ENCODE measurements around the gene MLXIPL. TPM values are rescaled to one million over a fixed set of nuclear protein-coding genes. Genes with fewer than 3 reads are reported as not detected.
"Not testable (repeated sequence)": the region's sequence is repeated elsewhere in the genome, so short reads cannot be mapped to it uniquely, and the experiment has no call there.

The MLXIPL gene
- total RNA-seq, 4 donors from 2014 or later: 7.7 to 56.2 (median 17.5) TPM

DNA sequence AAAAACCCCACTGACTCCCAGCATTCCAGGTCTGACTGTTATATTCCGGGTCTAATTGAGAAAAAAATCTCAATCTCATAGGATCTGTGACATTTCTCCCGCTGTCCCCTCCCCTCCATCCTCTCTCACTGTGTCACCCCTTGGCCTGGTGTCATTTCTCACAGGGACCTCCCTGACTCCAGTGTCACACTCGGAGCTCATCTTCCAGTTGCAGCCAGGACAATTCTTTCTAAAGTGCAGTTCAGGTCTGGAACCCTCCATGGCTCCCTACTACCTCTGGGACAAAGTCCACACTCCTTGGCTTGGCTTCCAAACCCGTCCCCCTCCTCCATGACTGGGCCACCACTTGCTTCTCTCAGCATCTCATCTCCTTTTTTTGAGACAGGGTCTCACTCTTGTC, 14.2 kb downstream of the MLXIPL start:
- Histone ChIP-seq H3K27ac (no peak overlapping the region), H3K4me1 (peaks cover 0 to 19% (median 3%) of the 10 kb centered on the region in 3 donors), H3K36me3 (no peaks in the 10 kb centered on the region), H3K9me3 (no peaks in the 10 kb centered on the region), H3K4me3 (no peak overlapping the region), H3K27me3 (peaks cover 73% of the 10 kb centered on the region)
- no peak for ATAC-seq
- WGBS, 2 donors (ENCODE audit: low coverage in 1 of 2): 71 to 78% methylated on average over 3 to 4 of the region's 4 CpGs
- TF ChIP-seq, protein P1, sequence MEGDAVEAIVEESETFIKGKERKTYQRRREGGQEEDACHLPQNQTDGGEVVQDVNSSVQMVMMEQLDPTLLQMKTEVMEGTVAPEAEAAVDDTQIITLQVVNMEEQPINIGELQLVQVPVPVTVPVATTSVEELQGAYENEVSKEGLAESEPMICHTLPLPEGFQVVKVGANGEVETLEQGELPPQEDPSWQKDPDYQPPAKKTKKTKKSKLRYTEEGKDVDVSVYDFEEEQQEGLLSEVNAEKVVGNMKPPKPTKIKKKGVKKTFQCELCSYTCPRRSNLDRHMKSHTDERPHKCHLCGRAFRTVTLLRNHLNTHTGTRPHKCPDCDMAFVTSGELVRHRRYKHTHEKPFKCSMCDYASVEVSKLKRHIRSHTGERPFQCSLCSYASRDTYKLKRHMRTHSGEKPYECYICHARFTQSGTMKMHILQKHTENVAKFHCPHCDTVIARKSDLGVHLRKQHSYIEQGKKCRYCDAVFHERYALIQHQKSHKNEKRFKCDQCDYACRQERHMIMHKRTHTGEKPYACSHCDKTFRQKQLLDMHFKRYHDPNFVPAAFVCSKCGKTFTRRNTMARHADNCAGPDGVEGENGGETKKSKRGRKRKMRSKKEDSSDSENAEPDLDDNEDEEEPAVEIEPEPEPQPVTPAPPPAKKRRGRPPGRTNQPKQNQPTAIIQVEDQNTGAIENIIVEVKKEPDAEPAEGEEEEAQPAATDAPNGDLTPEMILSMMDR (IDR thresholded peaks at IDR 0.05): no peak
- TF ChIP-seq EP300 (IDR thresholded peaks at IDR 0.05) (no peak), POLR2A (IDR thresholded peaks at IDR 0.05) (no peak), POLR2AphosphoS5 (IDR thresholded peaks at IDR 0.05) (no peak)

GRCh38 chr7:73607692-73607983, 16.7 kb downstream of the MLXIPL start:
- peaks cover 0 to 11% (median 3%) of the 10 kb centered on the region in 3 donors for H3K4me1 ChIP-seq
- not testable (repeated sequence) for ATAC-seq, H3K27ac ChIP-seq

DNA sequence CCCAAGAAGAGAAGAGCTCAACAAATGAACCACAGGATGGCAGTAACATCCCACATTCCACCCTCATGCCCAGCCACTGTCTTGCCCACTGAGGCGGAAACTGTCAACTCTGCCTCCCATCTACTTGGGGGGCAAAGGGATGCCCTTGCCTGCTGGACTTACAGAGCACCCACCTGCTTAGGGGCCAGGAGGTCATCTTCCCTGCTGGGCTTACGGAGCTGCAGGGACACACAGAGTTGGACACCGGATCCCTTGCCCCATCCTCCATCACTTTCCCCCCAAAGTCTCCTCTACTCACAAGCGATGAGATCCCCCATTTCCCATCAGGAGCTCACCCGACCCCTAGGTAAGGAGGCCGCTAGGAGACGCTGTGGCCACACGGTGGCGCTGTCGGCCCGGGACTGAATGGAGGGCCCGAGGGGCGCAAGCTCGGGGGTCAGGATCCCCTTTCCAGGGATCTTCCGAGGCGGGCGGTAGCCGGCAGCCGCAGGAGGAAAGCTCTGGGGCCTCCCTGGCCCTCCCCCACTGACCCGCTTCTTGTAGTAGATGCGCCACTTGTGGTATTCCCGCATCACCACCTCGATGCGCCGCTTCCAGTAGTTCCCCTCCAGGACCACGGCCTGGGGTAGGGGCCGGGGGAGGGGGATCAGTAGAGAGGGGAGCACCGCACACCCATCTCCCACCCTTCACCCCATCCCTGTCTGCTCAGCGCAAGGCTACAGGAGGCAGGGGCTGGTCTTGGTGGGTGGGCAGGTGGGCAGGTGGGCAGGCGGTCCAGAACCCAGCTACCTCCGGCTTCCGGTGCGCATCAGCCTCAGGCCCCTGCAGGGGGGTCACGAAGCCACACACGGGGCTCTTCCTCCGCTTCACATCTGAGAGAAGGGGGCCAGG, 17.3 kb downstream of the MLXIPL start:
- peaks cover 56% of the 10 kb centered on the region for H3K27me3 ChIP-seq
- no peaks in the 10 kb centered on the region for H3K9me3 ChIP-seq
- no peak overlapping the region for H3K27ac ChIP-seq
- ATAC-seq: peak; percentile 65
- no peaks in the 10 kb centered on the region for H3K36me3 ChIP-seq
- 3 to 7% methylated on average over 6 to 11 of the region's 36 CpGs for WGBS, 2 donors (ENCODE audit: low coverage in 1 of 2)
- peaks cover 0 to 10% (median 3%) of the 10 kb centered on the region in 3 donors for H3K4me1 ChIP-seq
- TF ChIP-seq, protein P1 (IDR thresholded peaks at IDR 0.05): peak in 3 of 4 experiments; percentile 87 to 97 (median 88)
- TF ChIP-seq EP300 (IDR thresholded peaks at IDR 0.05): no peak
- H3K4me3 ChIP-seq: no peak overlapping the region

More at GRCh38 chr7:73607692-73607983, 16.7 kb downstream of the MLXIPL start:
- 39 to 48% methylated on average over 4 of the region's 5 CpGs for WGBS, 2 donors (ENCODE audit: low coverage in 1 of 2)
- H3K9me3 ChIP-seq, H3K36me3 ChIP-seq, H3K4me3 ChIP-seq: not testable (repeated sequence)
- H3K27me3 ChIP-seq: peaks cover 57% of the 10 kb centered on the region

GRCh38 chr7:73605601-73606220, 18.6 kb downstream of the MLXIPL start:
- no peaks in the 10 kb centered on the region for H3K9me3 ChIP-seq
- H3K27me3 ChIP-seq: peaks cover 50% of the 10 kb centered on the region
- TF ChIP-seq POLR2AphosphoS5 (IDR thresholded peaks at IDR 0.05) (no peak), POLR2A (IDR thresholded peaks at IDR 0.05) (no peak), EP300 (IDR thresholded peaks at IDR 0.05) (no peak)
- TF ChIP-seq, protein P1 (IDR thresholded peaks at IDR 0.05): no peak
- peaks cover 0 to 10% (median 3%) of the 10 kb centered on the region in 3 donors for H3K4me1 ChIP-seq
- H3K4me3 ChIP-seq: no peak overlapping the region
- no peak for ATAC-seq
- WGBS, 2 donors (ENCODE audit: low coverage in 1 of 2): 100% methylated on average over 3 of the region's 23 CpGs; no CpG with 5 or more reads in 1 of the 2 donors
- no peaks in the 10 kb centered on the region for H3K36me3 ChIP-seq
- H3K27ac ChIP-seq: no peak overlapping the region

GRCh38 chr7:73602721-73603651, 21.3 kb downstream of the MLXIPL start:
- Histone ChIP-seq H3K27ac (no peak overlapping the region), H3K4me1 (peaks cover 0 to 10% (median 3%) of the 10 kb centered on the region in 3 donors), H3K36me3 (no peaks in the 10 kb centered on the region), H3K9me3 (no peaks in the 10 kb centered on the region), H3K27me3 (peaks cover 45% of the 10 kb centered on the region), H3K4me3 (no peak overlapping the region)
- TF ChIP-seq POLR2AphosphoS5 (IDR thresholded peaks at IDR 0.05): no peak
- TF ChIP-seq, protein P1 (IDR thresholded peaks at IDR 0.05): no peak
- TF ChIP-seq EP300 (IDR thresholded peaks at IDR 0.05): no peak
- no peak for TF ChIP-seq POLR2A (IDR thresholded peaks at IDR 0.05)
- 42 to 74% methylated on average over 3 to 4 of the region's 22 CpGs for WGBS, 2 donors (ENCODE audit: low coverage in 1 of 2)
- no peak for ATAC-seq

Measured in gastroesophageal sphincter (tissue), 4 donors.